GM21381 (cell line): ENCODE results near the gene CD274.
A peak's percentile ranks its signal among the peaks of the same experiment; 100 is the strongest.
"Not testable (repeated sequence)": the region's sequence is repeated elsewhere in the genome, so short reads cannot be mapped to it uniquely, and the experiment has no call there.

Experiments
- ATAC-seq: cut with Tn5 transposase; IDR thresholded peaks from one replicate; pipeline ENCODE4 v1.9.1; 2021; ENCODE audit warnings: mild to moderate bottlenecking, moderate library complexity; ENCODE audit not compliant: unreplicated experiment

The CD274 gene

GRCh38 chr9:5450359-5451091 is at the start of gene CD274:
CD274 (plus strand) TSS chr9:5450542; CDS start chr9:5456114, 5,572 bp downstream.
- ATAC-seq = peak; percentile 62

DNA sequence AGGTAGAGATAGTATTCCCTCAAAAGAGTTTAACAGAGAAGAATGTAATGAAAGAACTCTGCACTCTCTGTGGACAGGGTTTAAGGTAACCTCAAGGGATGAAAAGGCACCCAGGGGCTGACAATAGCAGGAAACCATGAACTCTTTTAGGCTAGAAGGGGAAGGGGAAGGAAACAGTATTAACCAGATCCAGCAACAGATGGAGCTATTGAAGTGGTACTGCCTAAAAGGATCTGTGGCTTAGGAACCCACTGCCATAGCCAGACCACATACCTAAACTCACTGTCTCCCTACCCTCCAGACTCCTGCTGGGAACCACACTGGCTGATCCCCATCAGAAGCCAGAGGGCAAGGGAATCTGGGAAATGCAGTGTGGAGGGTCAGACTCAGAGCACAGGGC is 48.1 kb upstream of the CD274 start:
- no peak for ATAC-seq

GRCh38 chr9:5408596-5408995 is 41.7 kb upstream of the CD274 start:
- ATAC-seq = no peak

- ATAC-seq = no peak
Observed at GRCh38 chr9:5416953-5417352, 33.4 kb upstream of the CD274 start.

GRCh38 chr9:5418481-5418880 is 31.9 kb upstream of the CD274 start:
- ATAC-seq = no peak

DNA sequence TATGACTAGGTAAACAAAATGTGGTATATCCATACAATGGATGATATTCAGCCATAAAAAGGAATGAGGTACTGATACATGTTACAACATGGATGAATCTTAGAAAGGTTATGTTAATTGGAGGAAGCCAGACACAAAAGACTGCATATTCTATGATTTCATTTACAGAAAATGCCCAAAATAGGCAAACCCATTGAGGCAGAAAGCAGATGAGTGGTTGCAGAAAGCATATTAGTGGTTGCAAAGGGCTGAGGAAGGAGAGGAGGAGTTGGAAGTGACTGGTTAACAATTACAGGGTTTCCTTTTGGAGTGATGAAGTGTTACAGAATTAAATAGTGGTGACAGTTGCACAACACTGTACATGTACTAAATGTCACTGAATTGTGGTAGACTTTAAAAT is 30.4 kb upstream of the CD274 start:
- ATAC-seq = no peak

GRCh38 chr9:5421163-5421562 is 29.2 kb upstream of the CD274 start:
- no peak for ATAC-seq

- ATAC-seq = no peak
Observed at GRCh38 chr9:5422276-5422675, 28.1 kb upstream of the CD274 start.

DNA sequence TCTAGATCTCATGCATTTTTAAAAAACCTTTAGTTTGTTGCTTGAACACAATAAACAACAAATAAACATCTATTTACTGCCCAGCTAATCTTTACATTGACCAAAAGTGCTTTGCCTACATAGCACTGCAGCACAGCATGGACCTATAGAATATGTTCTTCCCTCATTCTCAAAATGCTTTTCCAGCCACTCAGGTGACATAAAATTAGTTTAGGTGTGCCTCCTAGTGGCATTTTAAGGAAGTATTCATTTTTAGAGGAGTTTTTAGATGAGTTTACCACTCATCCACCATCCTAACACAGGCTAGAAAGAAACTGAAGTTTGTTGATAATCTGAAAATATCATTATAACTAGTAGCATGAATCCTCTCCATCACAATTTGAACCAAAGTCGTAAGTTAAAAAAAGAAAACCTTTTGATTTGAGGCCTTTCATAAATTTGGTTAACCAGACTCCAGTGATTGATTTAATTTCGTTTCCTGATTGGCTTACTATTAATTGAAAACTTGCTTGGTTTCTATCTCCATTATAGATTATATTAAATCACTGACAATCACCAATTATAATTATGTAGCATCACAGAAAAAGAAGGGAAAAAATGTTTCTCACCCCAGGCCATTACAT is 25.2 kb upstream of the CD274 start:
- no peak for ATAC-seq

GRCh38 chr9:5427005-5427404 is 23.3 kb upstream of the CD274 start:
- ATAC-seq = no peak

GRCh38 chr9:5428172-5428571 is 22.2 kb upstream of the CD274 start:
- ATAC-seq = no peak

DNA sequence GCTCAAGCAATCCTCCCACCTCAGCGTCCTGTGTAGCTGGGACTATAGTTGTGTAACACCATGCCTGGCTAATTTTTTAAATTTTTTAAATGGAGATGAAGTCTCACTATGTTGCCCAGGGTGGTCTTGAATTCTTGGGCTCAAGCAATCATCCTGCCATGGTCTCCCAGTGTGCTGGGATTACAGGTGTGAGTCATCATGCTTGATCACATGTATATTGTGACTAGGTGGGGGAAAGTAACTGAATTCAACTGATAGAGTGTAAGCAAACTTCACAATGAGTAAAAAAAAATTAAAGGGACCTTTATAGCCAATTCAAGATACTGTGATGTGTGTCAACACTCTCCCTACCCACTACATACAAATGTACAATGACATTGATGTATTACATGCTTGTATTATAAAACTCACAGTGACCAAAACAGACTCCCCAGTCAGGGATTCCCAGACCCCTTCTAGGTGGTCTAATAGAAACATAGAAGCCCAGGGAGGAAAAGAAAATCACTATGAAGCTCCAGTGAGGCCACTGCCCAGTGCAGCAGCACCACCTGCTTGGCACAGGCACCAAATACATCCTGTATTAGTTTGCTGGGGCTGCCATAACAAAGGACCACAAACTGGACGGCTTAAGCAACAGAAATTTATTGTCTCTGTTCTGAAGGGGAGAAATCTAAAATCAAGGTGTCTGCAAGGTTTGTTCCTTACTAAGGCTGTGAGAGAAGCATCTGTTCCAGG is 21.4 kb upstream of the CD274 start:
- ATAC-seq = no peak

DNA sequence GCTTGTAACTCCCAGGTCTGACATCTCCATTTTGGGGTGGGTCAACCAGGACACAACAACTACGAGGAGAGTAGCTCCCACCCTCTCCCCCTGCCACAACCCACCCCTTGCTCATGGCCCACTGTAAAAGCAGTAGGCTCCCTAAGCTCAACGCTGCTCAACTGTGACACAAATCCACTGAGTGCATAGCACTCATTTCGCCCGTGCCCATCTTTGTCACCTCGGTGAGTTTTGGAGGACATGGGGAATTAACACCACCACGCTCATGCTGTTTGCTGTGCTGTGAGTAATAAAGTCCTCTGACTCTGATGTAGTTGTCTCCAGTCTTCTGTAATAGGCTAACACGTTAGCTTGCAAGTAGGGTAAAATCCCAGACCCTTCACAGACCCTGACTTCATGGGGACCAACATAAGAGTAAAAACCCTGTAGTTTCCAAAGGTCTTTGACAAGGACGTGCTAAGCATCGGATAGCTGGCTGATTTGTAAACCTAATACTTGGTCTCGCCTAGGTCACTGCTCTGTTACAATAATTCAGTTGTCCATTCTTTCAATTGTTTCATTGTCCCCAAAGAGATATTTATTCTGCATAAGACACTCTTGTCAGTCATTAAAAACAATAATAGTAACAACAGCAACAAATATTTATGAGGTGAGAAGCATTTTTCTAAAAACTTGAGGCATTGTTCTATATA is 20.3 kb upstream of the CD274 start:
- no peak for ATAC-seq

GRCh38 chr9:5430912-5431311 is 19.4 kb upstream of the CD274 start:
- no peak for ATAC-seq

- ATAC-seq = not testable (repeated sequence)
Observed at GRCh38 chr9:5432890-5433289, 17.5 kb upstream of the CD274 start.

- ATAC-seq = not testable (repeated sequence)
Observed at GRCh38 chr9:5433328-5433727, 17.0 kb upstream of the CD274 start.

DNA sequence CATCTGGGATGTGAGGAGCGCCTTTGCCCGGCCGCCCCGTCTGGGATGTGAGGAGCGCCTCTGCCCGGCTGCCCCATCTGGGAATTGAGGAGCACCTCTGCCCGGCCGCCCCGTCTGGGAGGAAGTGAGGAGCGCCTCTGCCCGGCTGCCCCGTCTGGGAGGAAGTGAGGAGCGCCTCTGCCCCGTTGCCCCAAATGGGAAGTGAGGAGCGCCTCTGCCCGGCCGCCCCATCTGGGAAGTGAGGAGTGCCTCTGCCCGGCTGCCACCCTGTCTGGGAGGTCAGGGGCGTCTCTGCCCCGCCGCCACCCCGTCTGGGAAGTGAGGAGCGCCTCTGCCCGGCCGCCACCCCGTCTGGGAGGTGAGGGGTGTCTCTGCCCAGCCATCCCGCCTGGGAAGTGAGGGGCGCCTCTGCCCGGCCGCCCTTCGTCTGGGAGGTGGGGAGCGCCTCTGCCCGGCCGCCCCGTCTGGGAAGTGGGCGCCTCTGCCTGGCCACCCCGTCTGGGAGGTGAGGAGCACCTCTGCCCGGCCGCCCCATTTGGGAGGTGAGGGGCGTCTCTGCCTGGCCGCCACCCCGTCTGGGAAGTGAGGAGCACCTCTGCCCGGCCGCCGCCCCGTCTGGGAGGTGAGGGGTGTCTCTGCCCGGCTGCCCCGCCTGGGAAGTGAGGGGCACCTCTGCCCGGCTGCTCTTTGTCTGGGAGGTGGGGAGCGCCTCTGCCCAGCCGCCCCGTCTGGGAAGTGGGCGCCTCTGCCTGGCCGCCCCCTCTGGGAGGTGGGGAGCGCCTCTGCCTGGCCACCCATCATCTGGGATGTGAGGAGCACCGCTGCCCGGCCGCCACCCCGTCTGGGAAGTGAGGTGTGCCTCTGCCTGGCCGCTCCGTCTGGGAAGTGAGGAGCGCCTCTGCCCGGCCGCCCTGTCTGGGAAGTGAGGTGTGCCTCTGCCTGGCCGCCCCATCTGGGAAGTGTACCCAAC is 16.2 kb upstream of the CD274 start:
- ATAC-seq = not testable (repeated sequence)

DNA sequence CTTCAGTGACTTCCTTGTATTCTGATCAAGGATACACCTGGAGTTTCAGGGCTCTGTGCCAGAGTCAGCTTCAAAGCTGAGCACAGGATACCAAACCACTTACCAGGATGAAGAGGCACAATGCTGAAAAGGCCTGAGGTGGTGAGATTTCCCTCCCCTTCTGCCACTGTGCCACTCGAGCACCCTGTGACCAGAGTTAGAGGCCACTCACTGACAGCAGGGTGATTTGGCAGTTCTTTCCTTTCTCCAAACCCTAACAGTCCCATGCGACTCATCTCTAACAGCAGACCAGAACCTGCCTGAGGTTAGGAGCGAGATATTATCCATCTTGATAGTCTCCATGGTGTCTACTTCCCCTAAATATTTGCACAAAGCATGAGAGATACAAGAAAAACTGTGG is 14.4 kb upstream of the CD274 start:
- no peak for ATAC-seq

DNA sequence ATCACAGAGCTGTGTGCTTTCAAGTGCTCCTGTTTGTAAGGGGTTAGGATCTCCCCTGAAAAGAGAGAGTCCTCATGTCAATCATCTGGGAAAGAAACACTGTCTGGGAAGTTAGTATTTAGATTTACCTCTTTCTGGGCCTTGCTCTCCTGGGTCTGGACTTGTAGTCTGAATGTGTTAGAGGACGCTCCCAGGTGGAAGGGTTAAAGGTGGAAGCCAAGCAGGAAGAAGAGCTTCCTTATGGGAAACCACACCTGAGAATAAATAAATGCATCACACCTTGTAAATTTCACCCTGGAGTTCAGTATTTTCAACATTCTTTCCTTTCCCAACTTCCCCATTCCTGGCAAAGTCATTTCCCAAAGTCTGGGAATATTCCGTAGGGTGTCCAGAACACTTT is 13.9 kb upstream of the CD274 start:
- no peak for ATAC-seq
